Measurements from ENCODE around the gene CALCOCO1.
A peak's percentile ranks its signal among the peaks of the same experiment; 100 is the strongest.
"Not testable (repeated sequence)": the region's sequence is repeated elsewhere in the genome, so short reads cannot be mapped to it uniquely, and the experiment has no call there.

CALCOCO1 gene, protein sequence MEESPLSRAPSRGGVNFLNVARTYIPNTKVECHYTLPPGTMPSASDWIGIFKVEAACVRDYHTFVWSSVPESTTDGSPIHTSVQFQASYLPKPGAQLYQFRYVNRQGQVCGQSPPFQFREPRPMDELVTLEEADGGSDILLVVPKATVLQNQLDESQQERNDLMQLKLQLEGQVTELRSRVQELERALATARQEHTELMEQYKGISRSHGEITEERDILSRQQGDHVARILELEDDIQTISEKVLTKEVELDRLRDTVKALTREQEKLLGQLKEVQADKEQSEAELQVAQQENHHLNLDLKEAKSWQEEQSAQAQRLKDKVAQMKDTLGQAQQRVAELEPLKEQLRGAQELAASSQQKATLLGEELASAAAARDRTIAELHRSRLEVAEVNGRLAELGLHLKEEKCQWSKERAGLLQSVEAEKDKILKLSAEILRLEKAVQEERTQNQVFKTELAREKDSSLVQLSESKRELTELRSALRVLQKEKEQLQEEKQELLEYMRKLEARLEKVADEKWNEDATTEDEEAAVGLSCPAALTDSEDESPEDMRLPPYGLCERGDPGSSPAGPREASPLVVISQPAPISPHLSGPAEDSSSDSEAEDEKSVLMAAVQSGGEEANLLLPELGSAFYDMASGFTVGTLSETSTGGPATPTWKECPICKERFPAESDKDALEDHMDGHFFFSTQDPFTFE

DNA sequence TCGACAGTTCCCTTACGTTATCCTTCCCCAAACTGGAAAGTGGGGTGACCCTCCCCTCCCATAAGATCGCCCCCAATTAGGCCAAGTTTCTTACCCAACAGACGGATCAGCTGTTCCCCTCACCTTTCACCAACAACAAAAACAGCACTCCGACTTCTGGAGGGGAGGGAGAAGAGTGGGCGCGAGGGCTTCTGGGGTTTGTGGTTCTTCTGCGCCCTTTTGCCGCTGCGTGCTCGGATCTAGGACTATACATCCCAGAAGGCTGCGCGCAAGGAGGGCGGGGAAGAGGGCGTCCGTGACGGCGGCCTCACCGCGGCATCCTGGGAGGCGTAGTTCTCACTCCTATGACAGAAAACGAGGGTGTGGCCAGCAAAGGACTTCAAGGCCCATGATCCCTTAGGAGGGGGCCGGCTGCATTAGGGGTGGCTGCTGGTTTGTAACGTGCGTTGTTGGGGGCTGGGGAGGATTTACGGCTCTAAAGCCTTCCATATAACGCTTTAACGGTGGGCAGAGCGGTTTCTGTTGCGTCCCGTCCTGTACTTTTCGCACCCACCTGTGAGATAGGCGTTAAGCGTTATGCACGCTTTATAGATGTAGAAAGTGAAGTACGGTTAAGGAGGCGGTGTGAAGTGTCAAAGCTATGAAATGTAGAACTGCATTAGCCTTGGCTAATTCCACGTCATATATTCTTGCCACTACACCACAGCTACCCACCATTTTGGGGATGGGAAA is at the start of gene CALCOCO1:
Gene CALCOCO1, minus strand, starts transcription at position 143 of the 732 bp plus-strand sequence. CDS start 2,210 bp downstream, outside the sequence.
- peak; percentile 94 for DNase-seq

DNA sequence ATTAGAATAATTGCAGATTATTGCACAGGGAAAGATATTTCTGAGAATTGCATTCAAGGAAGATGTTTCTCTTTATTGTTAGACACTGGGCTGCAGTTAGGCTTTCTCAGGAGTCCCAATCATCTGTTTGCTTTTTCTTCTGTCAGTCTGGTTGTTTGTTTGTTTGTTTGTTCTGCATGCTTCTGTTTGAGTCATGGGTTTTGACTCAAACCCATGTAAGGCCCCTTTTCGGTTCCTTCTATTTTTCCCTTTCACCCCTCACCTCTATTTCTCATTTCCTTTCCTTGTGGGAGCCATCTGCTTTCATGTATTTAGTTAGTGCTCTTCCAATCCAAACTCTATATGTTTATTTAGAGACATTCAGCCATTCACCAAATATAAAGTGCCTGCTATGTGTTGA is 49.6 kb upstream of the CALCOCO1 start:
- DNase-seq = no peak

DNA sequence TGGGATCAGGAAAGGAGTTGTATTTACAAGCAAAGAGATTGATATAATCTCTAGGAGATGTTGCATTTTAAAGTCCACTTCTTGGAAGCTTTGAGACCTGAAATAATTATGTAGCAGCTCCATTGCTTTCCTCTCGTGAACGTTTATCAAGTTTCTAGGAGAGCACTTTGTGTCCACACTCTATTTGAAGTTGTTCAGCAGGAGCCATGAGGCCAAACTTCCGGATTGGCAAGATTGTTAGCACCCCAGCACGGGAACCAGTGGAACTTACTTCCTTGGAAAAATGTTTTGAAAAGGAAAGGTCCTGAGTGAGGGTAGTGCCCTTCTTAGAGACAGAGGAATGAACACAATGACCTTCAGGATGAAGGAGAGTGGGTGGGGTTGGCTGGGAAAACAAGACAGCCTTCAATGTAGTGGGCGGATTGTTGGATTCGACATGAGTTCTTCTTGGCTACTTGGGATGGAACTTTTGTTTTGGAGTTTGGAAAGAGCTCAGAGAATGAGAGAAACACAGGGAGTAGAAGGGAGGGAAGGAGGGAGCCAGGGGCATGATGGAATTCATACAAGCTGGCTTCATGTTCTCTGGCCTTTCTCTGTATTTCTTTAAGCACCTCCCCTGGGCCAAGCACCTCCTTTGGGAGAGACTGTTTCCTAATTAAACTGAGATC is 48.4 kb upstream of the CALCOCO1 start:
- no peak for DNase-seq

DNA sequence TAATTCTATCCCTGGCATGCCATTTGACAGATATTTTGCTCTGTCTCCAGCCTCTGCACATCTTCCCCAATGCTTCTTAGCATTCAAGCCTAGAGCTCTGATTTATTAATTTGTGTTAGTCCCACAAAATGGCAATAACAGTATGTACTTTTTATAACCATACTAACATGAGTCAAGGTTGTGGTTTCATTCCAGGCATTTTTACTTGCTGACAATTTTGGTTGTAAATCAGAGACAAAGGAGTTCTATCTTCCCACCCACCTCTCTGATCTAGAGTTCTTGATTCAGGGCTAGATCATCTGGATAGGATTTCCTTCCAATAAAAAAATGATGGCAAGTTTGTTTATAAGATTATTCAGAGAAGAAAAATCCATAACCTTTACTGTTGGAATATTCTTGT is 43.0 kb upstream of the CALCOCO1 start:
- no peak for DNase-seq

DNA sequence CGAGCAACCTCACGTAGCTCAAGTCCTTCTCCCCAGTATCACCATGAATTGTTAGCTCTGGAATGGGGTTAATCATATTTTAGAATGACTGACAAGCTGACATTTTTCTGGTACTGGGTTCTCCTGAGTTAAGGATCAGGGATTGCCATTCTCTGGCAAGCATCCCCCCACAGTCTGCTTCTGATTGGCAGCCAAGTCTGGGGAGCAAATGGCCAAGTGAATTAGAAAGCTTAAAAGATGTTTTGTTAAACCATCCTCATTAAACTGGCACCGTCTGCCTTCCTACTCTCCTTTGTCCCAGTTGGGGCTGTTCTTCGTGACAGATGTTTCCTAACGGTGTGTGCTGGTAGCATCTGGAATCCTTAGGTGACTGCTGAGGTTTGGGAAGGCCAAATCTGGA is 41.7 kb upstream of the CALCOCO1 start:
- no peak for DNase-seq

DNA sequence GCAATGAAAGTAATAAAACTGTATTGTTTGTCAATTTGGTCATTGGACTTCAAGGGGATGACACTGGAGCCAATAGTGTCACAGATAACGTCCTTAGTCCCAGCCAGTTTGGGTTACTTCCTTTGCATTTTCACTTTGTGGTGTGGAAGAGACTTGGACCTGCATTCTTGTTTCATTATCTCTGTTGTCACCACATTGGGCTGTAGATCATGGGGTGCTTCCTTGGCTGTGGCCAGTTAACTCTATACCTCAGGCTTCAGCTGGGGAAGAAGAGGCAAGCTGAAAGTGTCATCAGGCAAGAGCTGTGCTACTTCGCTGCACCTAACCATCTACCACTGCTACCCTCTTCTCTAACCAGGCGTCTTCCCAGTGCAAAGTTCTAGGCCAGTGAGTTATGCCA is 39.6 kb upstream of the CALCOCO1 start:
- DNase-seq = no peak

DNA sequence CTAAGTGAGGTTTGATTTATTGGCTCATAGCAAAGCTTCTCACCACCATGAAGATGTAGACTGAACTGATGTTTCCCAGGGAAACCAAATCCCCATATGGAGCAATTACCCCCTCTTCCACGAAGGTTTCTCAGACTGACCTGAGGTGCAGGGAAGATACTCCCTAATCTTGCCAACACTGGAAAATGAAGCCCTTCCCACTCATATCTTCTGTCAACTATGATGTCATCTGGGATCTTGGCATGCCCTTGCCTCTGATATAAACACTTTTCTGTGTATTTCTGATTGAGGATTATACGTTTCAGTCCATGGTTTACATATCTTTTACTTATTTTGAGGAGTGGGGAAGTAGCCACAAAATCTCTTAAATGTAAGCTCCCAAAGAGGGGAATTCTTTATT is 38.6 kb upstream of the CALCOCO1 start:
- no peak for DNase-seq

DNA sequence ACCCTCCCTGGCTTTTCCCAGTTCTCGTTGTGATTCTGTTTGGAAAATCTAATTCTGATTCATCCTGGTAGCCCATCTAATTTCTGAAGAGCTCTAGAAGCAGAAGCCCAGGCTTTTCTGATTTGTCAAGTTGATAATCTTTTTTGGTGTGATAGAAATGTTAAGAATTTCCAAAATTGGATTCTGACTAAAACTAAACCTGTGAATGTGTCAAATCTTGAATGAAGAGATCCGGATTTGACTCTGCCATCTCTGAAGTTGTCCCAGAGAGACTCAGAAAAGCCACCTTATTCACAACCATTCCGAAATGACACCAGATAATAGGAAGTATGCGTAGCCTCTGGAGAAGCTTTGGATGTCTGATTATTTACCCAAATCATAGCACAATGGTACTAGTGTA is 37.4 kb upstream of the CALCOCO1 start:
- DNase-seq = no peak

DNA sequence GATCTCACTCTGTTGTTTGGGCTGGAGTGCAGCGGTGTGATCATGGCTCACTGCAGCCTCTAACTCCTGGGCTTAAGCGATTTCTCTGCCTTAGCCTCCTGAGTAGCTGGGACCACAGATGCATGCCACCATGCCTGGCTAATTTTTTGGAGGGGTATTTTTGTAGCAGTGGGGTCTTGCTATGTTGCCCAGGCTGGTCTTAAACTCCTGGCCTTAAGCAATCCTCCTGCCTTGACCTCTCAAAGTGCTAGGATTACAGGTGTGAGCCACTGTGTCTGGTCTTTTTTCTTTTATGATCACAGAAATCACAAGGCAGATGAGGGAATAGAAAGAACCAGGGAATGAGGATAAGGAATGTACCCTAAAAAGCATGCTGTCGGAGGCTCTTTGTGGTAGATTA is 35.5 kb upstream of the CALCOCO1 start:
- not testable (repeated sequence) for DNase-seq

DNA sequence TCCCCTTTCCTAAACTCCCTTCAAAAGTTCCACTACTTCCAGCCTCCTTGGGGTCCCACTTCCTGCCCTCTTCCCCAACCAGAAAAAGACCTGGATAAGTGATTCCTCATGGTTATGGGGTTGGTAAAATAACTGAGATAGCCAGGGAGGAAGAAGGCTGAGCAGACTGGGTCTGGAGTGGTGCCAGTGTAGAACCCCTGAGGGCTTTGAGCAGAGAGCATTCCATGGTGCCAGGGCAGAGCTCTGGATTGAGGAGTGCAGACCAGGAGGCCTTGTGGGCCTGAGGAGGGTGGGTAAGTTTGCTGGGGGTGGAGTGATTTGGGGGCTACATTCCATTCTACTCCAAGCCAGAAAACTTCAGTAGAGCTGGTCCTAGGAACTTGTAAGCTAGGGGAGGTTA is 34.1 kb upstream of the CALCOCO1 start:
- no peak for DNase-seq

DNA sequence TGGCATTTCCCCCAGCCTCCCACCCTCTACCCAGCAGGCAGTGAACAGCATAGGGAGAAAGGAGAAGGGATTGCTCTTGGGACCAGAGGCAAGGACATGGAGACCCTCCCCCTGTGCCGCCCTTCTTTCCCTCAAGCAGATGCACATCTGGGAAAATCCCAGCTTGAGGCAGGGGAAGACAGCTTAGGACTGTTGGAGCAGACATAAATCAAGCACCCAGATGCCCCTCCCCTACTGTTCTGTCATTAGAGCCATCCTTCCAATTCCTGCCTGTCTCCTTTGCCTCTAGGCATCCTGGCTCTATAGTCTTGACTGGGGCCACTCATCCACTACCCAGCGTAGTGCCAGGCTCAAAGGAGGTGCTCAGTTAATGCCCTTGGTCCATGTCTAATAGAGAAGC is 32.0 kb upstream of the CALCOCO1 start:
- no peak for DNase-seq

DNA sequence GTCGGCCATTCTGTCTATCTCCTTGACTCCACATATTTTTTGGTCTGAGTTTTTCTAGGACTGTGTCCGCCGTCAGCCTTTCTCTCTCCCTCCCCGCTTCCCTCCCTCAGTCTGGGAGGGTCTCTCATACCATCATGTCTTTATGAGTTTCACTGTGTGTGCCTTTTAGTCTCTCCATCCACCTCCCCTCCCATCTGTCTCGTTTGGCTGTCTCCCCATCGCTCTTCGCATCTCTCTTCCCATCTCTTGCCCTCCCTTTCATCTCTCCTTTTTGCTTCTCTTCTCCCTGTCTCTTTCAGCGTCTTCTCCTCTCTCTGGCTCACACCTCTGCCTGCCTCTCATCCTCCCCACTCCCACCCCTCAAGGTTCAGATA is 31.5 kb upstream of the CALCOCO1 start:
- no peak for DNase-seq

DNA sequence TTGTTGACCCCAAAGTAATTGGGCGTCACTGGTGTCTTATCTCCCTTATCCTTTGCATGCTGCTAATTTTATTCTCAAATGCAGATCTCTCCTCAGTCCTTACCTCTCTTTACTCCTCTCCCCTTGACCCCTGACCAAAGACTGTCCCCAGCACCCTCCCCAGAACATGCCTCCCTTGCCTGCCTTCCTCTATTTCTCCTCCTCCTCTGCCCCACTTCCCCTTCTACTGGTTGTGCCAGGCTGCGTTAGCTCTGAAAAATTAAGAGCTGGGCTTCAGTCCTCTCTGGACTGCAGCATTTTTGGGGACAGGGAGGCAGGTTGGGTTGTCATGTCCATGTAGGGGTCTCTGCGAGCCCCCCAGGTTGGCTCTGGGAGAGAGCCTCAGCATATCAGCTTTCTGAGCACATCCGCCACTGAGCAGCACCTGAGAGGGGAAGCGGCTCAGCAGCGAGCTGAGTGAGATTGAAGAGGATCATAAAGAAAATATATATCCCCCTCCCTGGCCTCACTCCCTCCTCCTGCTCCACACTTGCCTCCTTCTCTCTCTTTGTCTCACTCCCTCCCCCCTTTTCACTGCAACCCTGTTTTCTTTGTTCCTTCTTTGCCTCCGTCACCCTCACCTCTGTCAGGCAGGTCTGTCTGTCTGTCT is 31.0 kb upstream of the CALCOCO1 start:
- no peak for DNase-seq

DNA sequence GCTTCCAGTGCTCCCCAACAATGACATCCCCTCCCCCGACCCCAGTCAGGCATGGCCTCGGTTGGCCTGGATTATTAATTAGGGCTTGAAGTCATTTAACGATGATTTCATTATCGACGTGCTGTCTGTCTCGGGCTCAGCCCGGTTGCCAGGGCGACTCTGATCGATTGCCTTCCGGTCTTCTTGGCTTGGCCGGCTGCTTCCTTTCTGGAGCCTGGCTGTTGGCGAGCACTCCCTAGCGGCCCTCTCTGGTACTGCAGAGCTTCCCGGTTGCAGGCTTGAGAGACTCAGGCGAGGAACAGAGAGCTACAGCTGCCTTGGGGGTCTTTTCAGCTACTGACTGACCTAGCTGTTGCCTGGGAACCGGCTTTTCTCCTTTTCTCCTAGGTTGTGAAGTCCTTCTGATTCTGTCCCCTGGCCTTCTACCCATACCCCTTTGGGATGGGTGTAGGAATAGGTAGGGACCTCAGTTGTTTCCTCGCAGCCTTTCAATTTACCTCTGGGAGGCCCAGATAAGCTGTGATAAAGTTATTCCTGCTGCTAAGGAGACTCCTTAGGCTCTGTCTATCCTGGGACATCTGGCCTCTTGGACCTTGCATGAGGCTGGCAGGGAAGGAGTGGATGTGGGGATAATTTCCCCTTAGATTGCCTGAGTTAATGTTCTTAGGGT is 30.0 kb upstream of the CALCOCO1 start:
- DNase-seq = peak; percentile 41

DNA sequence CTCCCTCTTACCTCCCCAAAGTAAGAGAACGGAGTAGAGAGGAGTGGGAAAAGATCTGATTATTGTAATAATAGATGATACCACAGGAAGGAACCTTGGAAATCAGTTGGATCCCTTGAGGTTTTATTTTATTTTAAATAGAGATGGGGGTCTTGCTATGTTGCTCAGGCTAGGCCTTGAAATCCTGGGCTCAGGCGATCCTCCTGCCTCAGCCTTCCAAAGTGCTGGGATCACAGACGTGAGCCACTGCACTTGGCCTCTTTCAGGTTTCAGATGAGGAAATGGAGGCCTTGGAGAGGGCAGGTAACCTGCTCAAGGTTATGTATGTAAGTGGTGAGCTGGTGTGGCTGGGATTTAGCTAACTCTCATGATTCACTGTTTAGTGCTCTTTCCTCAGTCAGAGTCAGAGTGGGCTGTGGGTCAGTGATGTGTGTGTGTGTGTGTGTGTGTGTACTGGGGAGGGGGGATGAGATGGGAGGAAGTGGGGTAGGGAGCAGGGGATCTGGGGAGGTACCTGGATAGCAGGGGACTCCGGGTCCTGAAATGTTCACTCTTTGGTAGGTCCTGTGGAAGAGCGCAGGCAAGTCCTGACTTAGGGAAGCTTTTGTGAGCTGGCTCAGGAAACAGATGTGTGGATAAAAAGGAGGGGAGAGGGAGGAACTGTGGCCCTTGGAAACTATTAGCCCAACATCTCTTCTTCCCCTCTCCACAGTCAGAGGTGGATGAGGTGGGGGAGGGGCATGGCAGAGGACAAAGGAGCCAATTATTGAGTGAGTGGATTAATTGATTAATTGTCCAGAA is 29.2 kb upstream of the CALCOCO1 start:
- no peak for DNase-seq

DNA sequence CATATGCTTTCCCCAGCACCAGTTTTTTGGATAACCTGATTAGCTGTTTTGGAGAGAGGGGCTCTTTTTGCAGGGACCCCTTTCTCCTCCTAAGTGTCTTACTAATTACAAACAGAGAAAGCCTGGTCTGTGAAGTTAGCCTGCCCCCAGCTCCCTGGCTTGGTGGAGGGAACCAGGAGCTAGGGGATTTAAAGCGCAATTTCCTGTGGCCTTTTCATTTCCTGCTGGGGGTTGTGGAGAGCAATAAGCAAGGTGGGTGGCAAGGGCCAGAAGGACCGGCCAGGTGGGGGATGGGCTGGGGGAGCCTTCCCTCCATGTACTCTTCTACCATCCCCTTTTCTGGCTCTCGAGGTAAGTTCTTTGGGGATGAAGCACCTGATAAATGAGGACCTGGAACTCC is 28.6 kb upstream of the CALCOCO1 start:
- no peak for DNase-seq

DNA sequence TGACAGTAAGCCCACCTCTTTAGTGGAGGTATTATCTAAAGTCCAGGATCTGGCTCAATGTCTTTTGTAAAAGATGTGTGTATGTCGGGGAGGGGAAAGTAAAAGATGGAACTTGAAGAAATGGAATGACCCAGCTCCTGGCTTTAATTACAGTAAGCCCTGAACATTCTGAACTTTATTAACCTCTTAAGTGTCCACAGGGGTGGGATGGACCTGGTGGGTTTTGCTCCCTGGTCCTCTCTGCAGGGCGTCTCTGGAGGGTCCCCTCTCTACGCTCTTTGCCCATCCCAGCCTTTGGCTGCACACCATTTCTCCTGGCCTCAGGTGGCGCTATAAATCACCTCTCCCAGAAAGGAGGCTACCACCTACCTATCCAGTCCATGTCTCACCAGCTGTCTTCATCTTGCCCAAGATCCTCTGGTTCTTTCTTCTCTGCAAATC is 28.2 kb upstream of the CALCOCO1 start:
- DNase-seq = no peak

DNA sequence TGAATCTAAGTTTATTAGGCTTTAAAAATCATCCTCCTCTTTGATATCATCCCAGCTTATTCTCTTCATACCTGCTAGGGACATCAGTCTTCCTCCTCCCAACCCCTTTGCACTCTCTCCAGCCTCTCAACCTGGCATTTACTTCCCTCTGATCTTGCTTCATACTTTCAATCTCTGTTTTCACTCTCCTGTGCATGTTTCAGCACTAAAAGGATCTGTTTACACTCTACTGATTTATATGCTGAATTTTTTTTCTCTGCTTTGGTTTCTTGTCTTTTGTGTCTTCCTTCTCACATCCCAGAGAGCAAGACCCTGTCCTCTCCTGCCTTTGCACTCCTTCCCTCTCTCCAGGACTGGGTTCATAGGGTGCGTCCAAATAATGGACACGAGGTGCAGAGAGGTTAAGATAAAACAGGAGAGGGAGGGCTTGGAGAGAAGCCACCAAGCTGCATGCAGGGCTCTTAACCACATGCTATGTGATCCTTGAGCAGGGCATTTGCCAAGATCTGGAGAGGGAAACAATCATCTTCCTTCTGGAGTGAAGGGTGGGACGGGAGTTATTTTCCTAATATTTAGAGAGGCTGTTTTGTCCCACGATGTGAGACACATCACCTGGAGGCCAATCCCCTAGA is 27.5 kb upstream of the CALCOCO1 start:
- DNase-seq = no peak

DNA sequence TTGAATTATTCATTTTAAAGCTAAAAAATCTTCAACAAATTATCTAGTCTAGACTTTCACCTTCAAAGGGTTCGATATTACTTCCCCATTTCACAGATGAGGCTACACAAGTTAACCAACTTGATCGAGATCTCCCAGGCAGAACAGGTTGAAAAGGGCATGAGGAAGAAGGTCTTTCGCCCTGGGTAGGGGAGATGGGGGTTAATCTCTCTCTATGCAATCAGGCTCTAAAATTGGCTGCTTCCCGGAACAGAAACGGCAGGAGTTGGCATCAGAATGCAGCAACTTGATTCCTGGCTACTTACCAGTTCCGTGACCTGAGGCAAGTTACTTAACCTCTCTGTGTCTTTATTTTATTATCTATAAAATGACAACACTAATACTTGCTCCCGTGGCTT is 26.9 kb upstream of the CALCOCO1 start:
- DNase-seq = no peak

DNA sequence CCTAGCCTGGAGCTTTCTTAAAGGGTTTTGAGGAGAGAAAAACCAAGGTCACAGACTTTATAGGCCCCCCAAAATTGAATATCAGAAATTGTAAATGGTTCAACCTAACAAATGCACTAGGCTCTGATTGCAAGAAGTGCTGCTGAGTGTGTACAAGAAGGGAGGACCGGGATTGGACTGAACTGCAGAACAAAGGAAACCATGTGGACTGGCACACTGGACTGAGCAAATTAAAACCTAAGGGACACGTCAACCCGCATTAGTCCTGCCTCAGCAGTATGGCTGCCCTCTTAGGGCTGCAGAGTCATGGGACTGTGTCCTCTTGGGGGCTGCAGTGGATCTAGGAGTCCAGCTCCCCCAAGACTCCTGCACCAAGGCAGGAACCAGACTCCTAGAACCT is 25.4 kb upstream of the CALCOCO1 start:
- DNase-seq = no peak

DNA sequence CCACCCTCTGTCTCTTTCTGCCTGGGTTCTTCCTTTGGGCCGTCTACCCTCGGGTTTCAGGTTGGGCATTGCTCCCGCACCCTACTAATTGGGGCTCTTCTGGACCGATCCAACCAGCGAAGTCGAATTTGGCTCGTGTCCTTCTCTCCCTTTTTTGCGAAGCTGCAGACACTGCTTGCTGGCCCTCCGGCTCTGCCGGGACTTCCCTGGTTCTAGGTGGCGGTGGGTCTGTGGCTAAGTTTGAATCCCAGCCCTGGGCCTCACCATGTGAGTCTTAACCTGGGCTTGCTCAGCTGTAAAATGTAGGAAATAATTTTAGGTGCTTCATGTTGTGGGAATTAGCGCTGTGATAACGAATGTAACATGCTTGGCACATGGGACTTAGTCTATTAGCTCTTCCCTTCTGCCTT is 24.9 kb upstream of the CALCOCO1 start:
- DNase-seq = no peak

Data from NCI-H2107 (cell line).